Neural crest cell (in vitro differentiated cells): ENCODE data around the gene PHF21B. TPM values are rescaled to one million over a fixed set of nuclear protein-coding genes. Genes with fewer than 3 reads are reported as not detected.

Experiments
- DNase-seq: peaks from one replicate; pipeline ENCODE4 v3.0.0; 2021; ENCODE audit warnings: low read depth, mixed read lengths, low spot score
- H3K27ac Mint-ChIP-seq: one replicate; pipeline ENCODE4 v1.8.0; 2021; ENCODE audit warnings: mild to moderate bottlenecking, mixed read lengths; ENCODE audit not compliant: unreplicated experiment
- H3K27me3 Mint-ChIP-seq: 2 replicates; pipeline ENCODE4 v1.8.0; 2021; ENCODE audit warnings: low read depth, mild to moderate bottlenecking, mixed read lengths
- H3K36me3 Mint-ChIP-seq: 2 replicates; pipeline ENCODE4 v1.8.0; 2021; ENCODE audit warnings: low read depth, mild to moderate bottlenecking, mixed read lengths
- H3K4me1 Mint-ChIP-seq: 2 replicates; pipeline ENCODE4 v1.8.0; 2021; ENCODE audit warnings: mixed read lengths
- H3K4me3 Mint-ChIP-seq: one replicate; pipeline ENCODE4 v1.8.0; 2021; ENCODE audit warnings: mild to moderate bottlenecking, mixed read lengths
- H3K9me3 Mint-ChIP-seq: 2 replicates; pipeline ENCODE4 v1.8.0; 2021; ENCODE audit warnings: mixed read lengths
- total RNA-seq: library from RNA; stranded (reverse); gene quantifications from 2 replicates; pipeline ENCODE4 v1.2.1, GENCODE V29; 2021
- TF ChIP-seq, protein P1 (sequence below): fragments of 200-600 bp; sonication (generic); conservative IDR thresholded peaks from 2 replicates; pipeline ENCODE4 v1.5.0; 2021; ENCODE audit warnings: antibody characterized with exemption, mild to moderate bottlenecking

PHF21B gene
- total RNA-seq, 1 donor from 2014 or later: 40.4 TPM

- Mint-ChIP-seq H3K4me1 (peaks cover 9% of the 10 kb centered on the region), H3K4me3 (peak overlapping the region; percentile 75), H3K27ac (no peak overlapping the region), H3K27me3 (peaks cover 10% of the 10 kb centered on the region), H3K36me3 (no peaks in the 10 kb centered on the region), H3K9me3 (no peaks in the 10 kb centered on the region)
- TF ChIP-seq, protein P1, sequence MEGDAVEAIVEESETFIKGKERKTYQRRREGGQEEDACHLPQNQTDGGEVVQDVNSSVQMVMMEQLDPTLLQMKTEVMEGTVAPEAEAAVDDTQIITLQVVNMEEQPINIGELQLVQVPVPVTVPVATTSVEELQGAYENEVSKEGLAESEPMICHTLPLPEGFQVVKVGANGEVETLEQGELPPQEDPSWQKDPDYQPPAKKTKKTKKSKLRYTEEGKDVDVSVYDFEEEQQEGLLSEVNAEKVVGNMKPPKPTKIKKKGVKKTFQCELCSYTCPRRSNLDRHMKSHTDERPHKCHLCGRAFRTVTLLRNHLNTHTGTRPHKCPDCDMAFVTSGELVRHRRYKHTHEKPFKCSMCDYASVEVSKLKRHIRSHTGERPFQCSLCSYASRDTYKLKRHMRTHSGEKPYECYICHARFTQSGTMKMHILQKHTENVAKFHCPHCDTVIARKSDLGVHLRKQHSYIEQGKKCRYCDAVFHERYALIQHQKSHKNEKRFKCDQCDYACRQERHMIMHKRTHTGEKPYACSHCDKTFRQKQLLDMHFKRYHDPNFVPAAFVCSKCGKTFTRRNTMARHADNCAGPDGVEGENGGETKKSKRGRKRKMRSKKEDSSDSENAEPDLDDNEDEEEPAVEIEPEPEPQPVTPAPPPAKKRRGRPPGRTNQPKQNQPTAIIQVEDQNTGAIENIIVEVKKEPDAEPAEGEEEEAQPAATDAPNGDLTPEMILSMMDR: no peak
- no peak for DNase-seq
Observed at GRCh38 chr22:45014654-45015053, 4.8 kb upstream of the PHF21B start.

GRCh38 chr22:45013138-45013537, 3.3 kb upstream of the PHF21B start:
- TF ChIP-seq, protein P1: no peak
- peak overlapping the region; percentile 5 for H3K4me3 Mint-ChIP-seq

DNA sequence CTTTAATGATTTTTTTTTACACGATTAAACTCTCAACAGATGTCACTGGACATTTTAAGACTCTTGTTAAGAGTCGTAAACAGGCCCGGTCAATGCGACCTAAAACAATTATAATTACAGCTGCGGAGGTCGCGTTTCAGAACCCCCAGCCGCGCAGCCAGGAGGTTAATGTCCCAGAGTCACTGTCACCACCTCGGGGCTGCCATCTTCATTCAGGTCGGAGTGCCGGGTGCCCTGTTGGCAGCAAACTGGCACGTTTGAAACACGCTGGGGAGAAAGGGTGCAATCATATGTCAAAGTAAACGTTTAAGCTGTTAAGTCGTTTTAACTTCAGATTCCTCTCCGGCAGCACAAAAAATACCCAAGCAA, 711 bp upstream of the PHF21B start:
- TF ChIP-seq, protein P1: no peak
- peaks cover 3% of the 10 kb centered on the region for H3K27me3 Mint-ChIP-seq

More at GRCh38 chr22:45013138-45013537, 3.3 kb upstream of the PHF21B start:
- no peaks in the 10 kb centered on the region for H3K9me3 Mint-ChIP-seq
- no peak overlapping the region for H3K27ac Mint-ChIP-seq
- no peak for DNase-seq
- no peaks in the 10 kb centered on the region for H3K36me3 Mint-ChIP-seq
- peaks cover 8% of the 10 kb centered on the region for H3K27me3 Mint-ChIP-seq
- peaks cover 9% of the 10 kb centered on the region for H3K4me1 Mint-ChIP-seq

DNA sequence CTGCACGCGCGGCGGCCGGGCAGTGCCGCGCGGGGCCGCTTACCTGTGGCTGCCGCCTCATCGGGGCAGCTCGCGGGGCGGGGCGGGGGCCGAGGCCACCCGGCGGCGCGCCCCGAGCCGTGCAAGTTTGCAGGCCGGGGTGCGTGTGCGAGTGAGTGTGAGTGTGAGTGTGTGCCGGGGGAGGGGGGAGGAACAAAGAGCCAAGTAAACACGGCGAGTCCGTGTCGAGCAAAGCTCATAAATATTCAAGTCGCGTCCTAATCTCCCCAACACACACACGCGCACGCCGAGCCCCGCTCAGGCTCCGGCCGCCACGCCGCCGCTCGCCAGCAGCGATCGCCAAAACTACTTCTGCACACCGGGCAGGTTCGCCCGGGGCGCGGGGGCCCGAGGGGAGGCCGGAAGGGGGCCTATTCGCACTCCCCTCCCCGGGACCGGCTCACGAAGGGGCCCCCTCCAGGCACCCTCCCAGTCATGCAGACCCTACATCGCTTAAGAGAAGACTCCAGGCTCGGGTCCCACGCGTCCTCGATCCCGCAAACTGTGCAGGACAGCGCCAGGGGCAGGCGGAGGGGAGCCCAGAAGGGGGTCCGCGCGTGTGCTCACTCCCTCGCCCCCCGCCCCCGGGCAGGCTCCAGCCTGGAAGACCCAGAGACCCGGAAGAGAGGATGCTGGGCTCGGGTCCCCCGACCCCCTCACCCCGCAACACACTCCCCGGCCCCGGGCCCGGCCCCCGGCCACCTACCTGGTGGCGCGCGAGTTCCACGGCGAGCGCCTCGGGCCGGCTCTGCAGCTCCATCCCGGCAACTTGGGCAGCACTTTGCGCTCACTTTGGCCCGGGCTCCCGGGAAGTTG, 827 bp downstream of the PHF21B start:
- DNase-seq: peak; percentile 38
- H3K36me3 Mint-ChIP-seq: peaks cover 2% of the 10 kb centered on the region
- H3K27me3 Mint-ChIP-seq: peaks cover 3% of the 10 kb centered on the region
- H3K27ac Mint-ChIP-seq: peak overlapping the region; percentile 75
- TF ChIP-seq, protein P1: no peak
- no peaks in the 10 kb centered on the region for H3K9me3 Mint-ChIP-seq
- H3K4me3 Mint-ChIP-seq: peak overlapping the region; percentile 93
- H3K4me1 Mint-ChIP-seq: peaks cover 36% of the 10 kb centered on the region

More for the DNA sequence above, 711 bp upstream of the PHF21B start:
- Mint-ChIP-seq H3K4me1 (peaks cover 22% of the 10 kb centered on the region), H3K9me3 (no peaks in the 10 kb centered on the region), H3K27ac (peak overlapping the region; percentile 83), H3K4me3 (peak overlapping the region; percentile 94), H3K36me3 (no peaks in the 10 kb centered on the region)
- no peak for DNase-seq

- DNase-seq: peak; percentile 41
- Mint-ChIP-seq H3K4me1 (peaks cover 41% of the 10 kb centered on the region), H3K9me3 (no peaks in the 10 kb centered on the region), H3K4me3 (peak overlapping the region; percentile 88), H3K27ac (no peak overlapping the region), H3K27me3 (peaks cover 3% of the 10 kb centered on the region), H3K36me3 (peaks cover 7% of the 10 kb centered on the region)
- TF ChIP-seq, protein P1: no peak
Observed at GRCh38 chr22:45008186-45008681, 1.6 kb downstream of the PHF21B start.
